ENCODE data around the gene ARHGAP4.

ARHGAP4 gene

GRCh38 chrX:153925739-153926551 is at the start of gene ARHGAP4:
TSS of gene ARHGAP4 (minus strand) at chrX:153926264. CDS start at chrX:153926202, 62 bp downstream.
- DNase-seq = peak in 1 of 4 experiments; percentile 18

- DNase-seq = no peak
Observed at GRCh38 chrX:153974726-153975286, 48.7 kb upstream of the ARHGAP4 start.

GRCh38 chrX:153974003-153974725 is 48.1 kb upstream of the ARHGAP4 start:
- DNase-seq = no peak

- DNase-seq = no peak
Observed at GRCh38 chrX:153973127-153974002, 47.3 kb upstream of the ARHGAP4 start.

GRCh38 chrX:153972368-153973126 is 46.5 kb upstream of the ARHGAP4 start, which contains the start of gene TMEM187:
TSS of gene TMEM187 (plus strand) at chrX:153972754. CDS start at chrX:153982063, 9,309 bp downstream.
- peak; percentile 66 to 77 (median 72) for DNase-seq

- DNase-seq = peak; percentile 69 to 83 (median 78)
Observed at GRCh38 chrX:153971450-153972367, 45.6 kb upstream of the ARHGAP4 start, which contains the start of gene HCFC1. TSS of gene HCFC1 (minus strand) at chrX:153971818. CDS start at chrX:153970840, 978 bp downstream.

GRCh38 chrX:153971124-153971449 is 45.0 kb upstream of the ARHGAP4 start:
- DNase-seq = peak; percentile 61 to 78 (median 70)

GRCh38 chrX:153970357-153971123 is 44.5 kb upstream of the ARHGAP4 start:
- DNase-seq = no peak

- DNase-seq = no peak
Observed at GRCh38 chrX:153969904-153970356, 43.9 kb upstream of the ARHGAP4 start.

GRCh38 chrX:153969125-153969903 is 43.2 kb upstream of the ARHGAP4 start:
- DNase-seq = no peak

- no peak for DNase-seq
Observed at GRCh38 chrX:153968754-153969124, 42.7 kb upstream of the ARHGAP4 start.

- no peak for DNase-seq
Observed at GRCh38 chrX:153968255-153968654, 42.2 kb upstream of the ARHGAP4 start.

GRCh38 chrX:153967536-153968224 is 41.6 kb upstream of the ARHGAP4 start:
- DNase-seq = no peak

GRCh38 chrX:153966841-153967535 is 40.9 kb upstream of the ARHGAP4 start:
- DNase-seq = no peak

- DNase-seq = no peak
Observed at GRCh38 chrX:153966283-153966688, 40.2 kb upstream of the ARHGAP4 start.

- DNase-seq = no peak
Observed at GRCh38 chrX:153965406-153965805, 39.3 kb upstream of the ARHGAP4 start.

- DNase-seq = no peak
Observed at GRCh38 chrX:153964105-153964504, 38.0 kb upstream of the ARHGAP4 start.

- DNase-seq = no peak
Observed at GRCh38 chrX:153963546-153963945, 37.5 kb upstream of the ARHGAP4 start.

Measured in activated CD4-positive, CD25-positive, alpha-beta regulatory T cell (primary cell).